Measurements from ENCODE around the gene NPY4R2. TPM values are rescaled to one million over a fixed set of nuclear protein-coding genes. Genes with fewer than 3 reads are reported as not detected.
"Not testable (repeated sequence)": the region's sequence is repeated elsewhere in the genome, so short reads cannot be mapped to it uniquely, and the experiment has no call there.

Gene NPY4R2
- polyA plus RNA-seq, 1 donor from 2014 or later: not detected

GRCh38 chr10:47962785-47963184 is 44.3 kb downstream of the NPY4R2 start:
- not testable (repeated sequence) for H3K9me3 Mint-ChIP-seq, H3K4me3 Mint-ChIP-seq, H3K36me3 Mint-ChIP-seq, H3K4me1 Mint-ChIP-seq, H3K27me3 Mint-ChIP-seq, H3K27ac Mint-ChIP-seq

GRCh38 chr10:47964280-47965063 is 46.0 kb downstream of the NPY4R2 start:
- H3K4me3 Mint-ChIP-seq, H3K4me1 Mint-ChIP-seq, H3K9me3 Mint-ChIP-seq, H3K36me3 Mint-ChIP-seq, H3K27me3 Mint-ChIP-seq, H3K27ac Mint-ChIP-seq: not testable (repeated sequence)

GRCh38 chr10:47968988-47969387 is 50.5 kb downstream of the NPY4R2 start:
- not testable (repeated sequence) for H3K4me3 Mint-ChIP-seq, H3K36me3 Mint-ChIP-seq, H3K27me3 Mint-ChIP-seq, H3K27ac Mint-ChIP-seq, H3K9me3 Mint-ChIP-seq, H3K4me1 Mint-ChIP-seq

- H3K36me3 Mint-ChIP-seq, H3K27ac Mint-ChIP-seq, H3K4me3 Mint-ChIP-seq, H3K27me3 Mint-ChIP-seq, H3K9me3 Mint-ChIP-seq, H3K4me1 Mint-ChIP-seq: not testable (repeated sequence)
These were observed 51.6 kb downstream of the NPY4R2 start for GRCh38 chr10:47970047-47970446.

- H3K4me3 Mint-ChIP-seq, H3K27ac Mint-ChIP-seq, H3K4me1 Mint-ChIP-seq, H3K9me3 Mint-ChIP-seq, H3K36me3 Mint-ChIP-seq, H3K27me3 Mint-ChIP-seq: not testable (repeated sequence)
These were observed 53.1 kb downstream of the NPY4R2 start for GRCh38 chr10:47971598-47971997.

- not testable (repeated sequence) for H3K27me3 Mint-ChIP-seq, H3K9me3 Mint-ChIP-seq, H3K36me3 Mint-ChIP-seq, H3K4me3 Mint-ChIP-seq, H3K4me1 Mint-ChIP-seq, H3K27ac Mint-ChIP-seq
These were observed 53.6 kb downstream of the NPY4R2 start for GRCh38 chr10:47972077-47972476.

Other genes with a start within 250 kb of the NPY4R2 start
- not detected for gene SYT15B, start 155.1 kb upstream of the NPY4R2 start, polyA plus RNA-seq
- not detected for gene FAM25C, start 81.1 kb downstream of the NPY4R2 start, polyA plus RNA-seq

All from IgD-negative memory B cell (primary cell).